GM23248 (cell line): ENCODE data around the gene FKBP6. TPM values are rescaled to one million over a fixed set of nuclear protein-coding genes. Genes with fewer than 3 reads are reported as not detected.

Experiments
- DNase-seq: peaks from one replicate; pipeline ENCODE4 v3.0.0-alpha.2; 2015
- H2AFZ ChIP-seq: fragments of 200-600 bp; sonication (generic); 2 replicates; pipeline ENCODE4 v1.6.1; 2016; ENCODE audit warnings: antibody characterized with exemption
- H3F3A ChIP-seq: fragments of 200-600 bp; sonication (generic); 2 replicates; pipeline ENCODE4 v1.6.1; 2016; ENCODE audit warnings: mild to moderate bottlenecking, antibody characterized with exemption, mixed run types; ENCODE audit not compliant: insufficient read depth
- H3K27ac ChIP-seq: fragments of 200-600 bp; sonication (generic); 2 replicates; pipeline ENCODE4 v1.5.1; 2016; ENCODE audit warnings: mild to moderate bottlenecking
- H3K27me3 ChIP-seq: fragments of 200-600 bp; sonication (generic); replicated peaks from 2 replicates; pipeline ENCODE4 v1.6.1; 2016; ENCODE audit warnings: mild to moderate bottlenecking; ENCODE audit not compliant: insufficient read depth
- H3K36me3 ChIP-seq: fragments of 200-600 bp; sonication (generic); 2 replicates; pipeline ENCODE4 v1.6.1; 2016; ENCODE audit warnings: low read depth, mild to moderate bottlenecking
- H3K4me1 ChIP-seq: fragments of 200-600 bp; sonication (generic); 2 replicates; pipeline ENCODE4 v1.6.1; 2016; ENCODE audit warnings: mild to moderate bottlenecking; ENCODE audit not compliant: insufficient read depth
- H3K4me2 ChIP-seq: fragments of 200-600 bp; sonication (generic); one replicate; pipeline ENCODE4 v1.6.1; 2016; ENCODE audit warnings: mild to moderate bottlenecking; ENCODE audit not compliant: unreplicated experiment
- H3K4me3 ChIP-seq: fragments of 200-600 bp; sonication (generic); 2 replicates; pipeline ENCODE4 v1.5.1; 2016; ENCODE audit warnings: mild to moderate bottlenecking
- H3K79me2 ChIP-seq: fragments of 200-600 bp; sonication (generic); 2 replicates; pipeline ENCODE4 v1.6.1; 2016; ENCODE audit warnings: mild to moderate bottlenecking; ENCODE audit not compliant: insufficient read depth
- H3K9ac ChIP-seq: fragments of 200-600 bp; sonication (generic); 2 replicates; pipeline ENCODE4 v1.6.1; 2016; ENCODE audit warnings: mild to moderate bottlenecking
- H3K9me2 ChIP-seq: fragments of 200-600 bp; sonication (generic); 2 replicates; pipeline ENCODE4 v1.6.1; 2016; ENCODE audit warnings: mixed run types, mild to moderate bottlenecking, moderate library complexity; ENCODE audit not compliant: insufficient read depth
- H3K9me3 ChIP-seq: fragments of 200-600 bp; sonication (generic); one replicate; pipeline ENCODE4 v1.6.1; 2017; ENCODE audit warnings: low read depth
- H4K20me1 ChIP-seq: fragments of 200-600 bp; sonication (generic); 2 replicates; pipeline ENCODE4 v1.6.0; 2016; ENCODE audit not compliant: insufficient read depth
- EZH2 ChIP-seq: fragments of 200-600 bp; sonication (generic); IDR thresholded peaks from 2 replicates; pipeline ENCODE4 v1.6.1; 2018; ENCODE audit warnings: antibody characterized with exemption, mild to moderate bottlenecking; ENCODE audit not compliant: insufficient read depth, poor library complexity, severe bottlenecking
- EZH2phosphoT487 ChIP-seq: fragments of 200-600 bp; sonication (generic); IDR thresholded peaks from 2 replicates; pipeline ENCODE4 v1.6.1; 2018; ENCODE audit warnings: antibody characterized with exemption, moderate library complexity, mild to moderate bottlenecking, low read depth; ENCODE audit not compliant: insufficient read depth
- WGBS, 2 experiments: methylation state at CpG; one replicate each; pipeline ENCODE4 v1.1.6; 2015 to 2017; ENCODE audit warnings: low lambda C conversion rate in 2 of 2, low coverage in 1 of 2; ENCODE audit errors: missing lambda C conversion rate in 2 of 2; 5-methylcytosine and 5-hydroxymethylcytosine counted together
- in situ Hi-C: fragments of 300-500 bp; cut with MboI; formaldehyde crosslinking; loops from 2 replicates; pipeline ENCODE4 v1.15.0; 2020
- polyA plus RNA-seq: library from polyadenylated mRNA; unstranded; fragments of >200 nt; fragmentation: Nextera tagmentation; extraction: Ambion mirVana; gene quantifications from 2 replicates; pipeline ENCODE4 v1.2.1, GENCODE V29; 2016
- total RNA-seq: library from RNA; depleted of rRNA; stranded (reverse); fragments of >200 nt; shearing (Covaris generic); gene quantifications from 2 replicates; pipeline ENCODE4 v1.2.3, GENCODE V29; 2014

The FKBP6 gene
- total and polyA plus RNA-seq, 2 experiments from 2014 or later: not detected

DNA sequence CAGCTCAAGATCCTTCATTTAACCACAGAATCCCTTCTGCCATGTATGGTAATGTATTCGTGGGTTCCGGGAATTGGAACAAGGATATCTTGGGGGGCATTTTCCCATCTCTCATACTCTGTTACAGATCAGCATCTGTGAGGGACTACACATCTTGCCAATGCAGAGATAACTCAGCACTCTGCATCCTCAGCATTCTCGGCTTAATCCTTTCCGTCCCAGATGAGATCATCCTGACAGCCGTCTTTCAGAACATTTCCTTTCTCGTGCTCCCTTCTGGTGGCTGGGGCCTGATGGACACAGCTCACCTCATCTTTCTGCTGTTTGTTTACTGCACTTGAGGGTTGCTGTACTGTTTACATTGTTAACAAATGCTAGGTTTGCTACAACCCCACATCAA, 25.3 kb downstream of the FKBP6 start:
- Histone ChIP-seq H2AFZ (no peak overlapping the region), H3K9me3 (no peaks in the 10 kb centered on the region), H3K9me2 (no peaks in the 10 kb centered on the region), H3K4me2 (no peak overlapping the region), H3K27me3 (peaks cover 26% of the 10 kb centered on the region), H3K79me2 (no peaks in the 10 kb centered on the region), H3F3A (no peaks in the 10 kb centered on the region), H3K4me1 (no peaks in the 10 kb centered on the region), H3K27ac (no peak overlapping the region), H3K36me3 (no peaks in the 10 kb centered on the region), H3K4me3 (no peak overlapping the region), H4K20me1 (no peaks in the 10 kb centered on the region), H3K9ac (no peak overlapping the region)
- WGBS, 2 experiments: 32 to 38% methylated on average over 6 of the region's 6 CpGs
- DNase-seq: no peak
- in situ Hi-C loops: no loop called here
- TF ChIP-seq EZH2phosphoT487 (no peak), EZH2 (no peak)

DNA sequence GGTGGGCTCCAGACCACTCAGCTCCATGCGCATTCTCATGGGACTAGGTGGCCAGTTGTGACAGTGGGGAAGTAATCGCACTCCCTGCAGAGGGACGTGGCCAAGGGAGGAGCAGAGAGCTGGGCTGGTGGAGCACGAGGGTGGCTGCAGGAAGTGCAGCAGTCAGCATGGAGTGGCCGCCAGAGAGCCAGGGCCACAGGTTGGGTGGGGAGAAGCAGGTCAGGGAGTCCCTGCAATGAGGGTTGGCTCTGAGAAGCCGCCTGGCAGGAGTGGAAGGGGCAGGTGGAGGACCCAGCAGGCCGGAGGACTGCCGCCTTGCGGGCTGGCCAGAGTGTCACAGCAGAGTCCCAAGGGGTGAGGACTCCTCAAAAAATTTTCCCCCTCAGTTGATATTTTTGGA, 26.2 kb downstream of the FKBP6 start:
- TF ChIP-seq EZH2 (no peak), EZH2phosphoT487 (no peak)
- no peaks in the 10 kb centered on the region for H3K36me3 ChIP-seq

DNA sequence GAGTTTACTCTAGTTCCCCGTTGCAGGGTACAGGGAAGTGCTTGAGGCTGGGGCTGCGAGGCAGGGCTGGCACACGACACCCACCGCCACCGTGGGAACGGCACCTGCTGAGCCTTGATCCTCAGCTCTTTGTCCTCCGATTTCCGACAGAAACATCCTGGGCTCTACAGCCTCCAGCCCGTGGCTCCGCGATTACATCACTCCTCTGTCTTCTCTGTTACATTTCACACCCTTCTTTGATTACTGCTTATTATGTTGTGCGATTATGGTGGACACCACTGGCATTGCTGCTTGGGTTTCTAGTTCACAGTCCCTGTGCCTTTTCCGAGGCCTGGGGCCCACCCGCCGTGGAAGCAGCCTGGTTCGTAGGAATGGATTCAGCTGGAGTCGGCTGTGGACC, 26.9 kb downstream of the FKBP6 start:
- TF ChIP-seq EZH2phosphoT487: no peak
- no peak for TF ChIP-seq EZH2

More for the DNA sequence above, 26.2 kb downstream of the FKBP6 start:
- no peak overlapping the region for H3K27ac ChIP-seq
- no peaks in the 10 kb centered on the region for H3K9me2 ChIP-seq
- no peak overlapping the region for H3K4me2 ChIP-seq
- H3K9ac ChIP-seq: no peak overlapping the region
- peaks cover 20% of the 10 kb centered on the region for H3K27me3 ChIP-seq
- H2AFZ ChIP-seq: no peak overlapping the region
- H3K4me3 ChIP-seq: no peak overlapping the region
- DNase-seq: no peak
- H3K4me1 ChIP-seq: no peaks in the 10 kb centered on the region
- H3F3A ChIP-seq: no peaks in the 10 kb centered on the region
- no peaks in the 10 kb centered on the region for H4K20me1 ChIP-seq
- no peaks in the 10 kb centered on the region for H3K79me2 ChIP-seq
- in situ Hi-C loops: no loop called here
- 58% methylated on average over 9 of the region's 9 CpGs for WGBS, 2 experiments
- H3K9me3 ChIP-seq: no peaks in the 10 kb centered on the region

DNA sequence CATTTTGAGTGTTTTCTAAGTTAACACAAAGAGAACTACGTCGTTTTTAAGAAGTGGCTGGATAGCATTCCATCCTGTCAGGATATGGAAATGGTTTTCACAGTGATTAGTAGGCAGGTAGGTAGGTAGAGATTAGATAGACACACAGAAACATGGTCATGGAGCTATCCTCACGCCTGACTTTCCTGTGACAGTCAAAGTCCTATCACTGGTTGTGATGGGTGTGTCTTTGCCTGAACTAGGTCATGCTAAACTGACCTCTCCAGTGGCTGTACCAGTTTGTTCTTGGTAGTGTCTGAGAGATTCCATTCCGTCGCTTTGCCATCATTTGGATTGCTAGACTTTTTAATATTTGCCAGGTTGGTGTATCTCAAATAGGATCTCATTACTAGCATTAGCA, 28.2 kb downstream of the FKBP6 start:
- 72 to 76% methylated on average over 5 of the region's 5 CpGs for WGBS, 2 experiments
- Histone ChIP-seq H3K9me3 (no peaks in the 10 kb centered on the region), H3K27ac (no peak overlapping the region), H3K4me2 (no peak overlapping the region), H3K4me3 (no peak overlapping the region), H3F3A (no peaks in the 10 kb centered on the region), H4K20me1 (no peaks in the 10 kb centered on the region), H3K27me3 (peaks cover 20% of the 10 kb centered on the region), H3K9me2 (no peaks in the 10 kb centered on the region), H3K4me1 (no peaks in the 10 kb centered on the region), H3K36me3 (no peaks in the 10 kb centered on the region), H3K79me2 (no peaks in the 10 kb centered on the region), H3K9ac (no peak overlapping the region), H2AFZ (no peak overlapping the region)
- no peak for DNase-seq
- in situ Hi-C loops: no loop called here
- TF ChIP-seq EZH2: no peak
- no peak for TF ChIP-seq EZH2phosphoT487

More for the DNA sequence above, 26.9 kb downstream of the FKBP6 start:
- 35 to 39% methylated on average over 17 of the region's 17 CpGs for WGBS, 2 experiments
- no peaks in the 10 kb centered on the region for H3K79me2 ChIP-seq
- in situ Hi-C loops: no loop called here
- no peaks in the 10 kb centered on the region for H3K9me2 ChIP-seq
- no peak overlapping the region for H3K27ac ChIP-seq
- H3K4me3 ChIP-seq: no peak overlapping the region
- H3K4me1 ChIP-seq: no peaks in the 10 kb centered on the region
- H3K4me2 ChIP-seq: no peak overlapping the region
- no peaks in the 10 kb centered on the region for H3K36me3 ChIP-seq
- no peak overlapping the region for H2AFZ ChIP-seq
- no peak overlapping the region for H3K9ac ChIP-seq
- no peaks in the 10 kb centered on the region for H3K9me3 ChIP-seq
- H3F3A ChIP-seq: no peaks in the 10 kb centered on the region
- H3K27me3 ChIP-seq: peaks cover 20% of the 10 kb centered on the region
- DNase-seq: no peak
- H4K20me1 ChIP-seq: no peaks in the 10 kb centered on the region
